Fibroblast of pulmonary artery (primary cell): ENCODE data around the gene SORCS2.

Source experiments
- DNase-seq: peaks from one replicate; pipeline ENCODE4 v3.0.0-alpha.2; 2010; ENCODE audit warnings: low read depth
- H3K4me3 ChIP-seq: replicated peaks from 2 replicates; pipeline ENCODE4 v1.5.1; 2011; ENCODE audit warnings: low read depth, mild to moderate bottlenecking, control low read depth, low read length, moderate library complexity
- TF ChIP-seq, protein P1 (sequence below): IDR thresholded peaks from 2 replicates; pipeline ENCODE4 v1.5.1; 2011; ENCODE audit warnings: mild to moderate bottlenecking, control low read depth, low read length, inconsistent platforms; ENCODE audit errors: missing control alignments

Gene SORCS2

DNA sequence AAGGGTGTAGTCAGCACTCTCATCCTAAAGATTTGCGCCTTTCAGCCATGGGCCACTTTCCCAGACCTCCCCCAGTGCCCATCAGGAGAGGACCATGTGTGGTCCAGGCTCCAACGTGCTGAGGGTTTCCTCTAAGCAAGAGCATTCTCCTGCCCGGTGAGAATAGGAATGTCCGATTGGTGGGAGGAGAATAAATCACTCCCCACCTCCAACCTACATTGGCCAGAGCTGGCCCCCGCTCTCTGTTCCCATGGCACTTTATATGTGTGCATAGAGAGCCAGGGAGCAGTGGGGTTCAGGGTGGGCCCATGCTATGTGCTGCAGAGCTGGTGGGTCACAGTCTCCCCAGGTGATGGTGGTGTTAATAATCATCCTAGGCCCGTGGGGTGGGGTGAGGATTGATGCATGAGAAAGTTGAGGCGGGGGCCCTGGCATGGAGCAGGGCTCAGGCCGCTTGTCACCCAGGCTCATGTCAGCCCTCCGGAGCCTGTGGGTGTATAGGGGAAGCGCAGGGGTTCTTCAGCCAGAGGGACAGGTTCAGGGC lies 6.8 kb upstream of the SORCS2 start:
- TF ChIP-seq, protein P1, sequence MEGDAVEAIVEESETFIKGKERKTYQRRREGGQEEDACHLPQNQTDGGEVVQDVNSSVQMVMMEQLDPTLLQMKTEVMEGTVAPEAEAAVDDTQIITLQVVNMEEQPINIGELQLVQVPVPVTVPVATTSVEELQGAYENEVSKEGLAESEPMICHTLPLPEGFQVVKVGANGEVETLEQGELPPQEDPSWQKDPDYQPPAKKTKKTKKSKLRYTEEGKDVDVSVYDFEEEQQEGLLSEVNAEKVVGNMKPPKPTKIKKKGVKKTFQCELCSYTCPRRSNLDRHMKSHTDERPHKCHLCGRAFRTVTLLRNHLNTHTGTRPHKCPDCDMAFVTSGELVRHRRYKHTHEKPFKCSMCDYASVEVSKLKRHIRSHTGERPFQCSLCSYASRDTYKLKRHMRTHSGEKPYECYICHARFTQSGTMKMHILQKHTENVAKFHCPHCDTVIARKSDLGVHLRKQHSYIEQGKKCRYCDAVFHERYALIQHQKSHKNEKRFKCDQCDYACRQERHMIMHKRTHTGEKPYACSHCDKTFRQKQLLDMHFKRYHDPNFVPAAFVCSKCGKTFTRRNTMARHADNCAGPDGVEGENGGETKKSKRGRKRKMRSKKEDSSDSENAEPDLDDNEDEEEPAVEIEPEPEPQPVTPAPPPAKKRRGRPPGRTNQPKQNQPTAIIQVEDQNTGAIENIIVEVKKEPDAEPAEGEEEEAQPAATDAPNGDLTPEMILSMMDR: no peak
- H3K4me3 ChIP-seq: no peak overlapping the region
- no peak for DNase-seq

GRCh38 chr4:7186031-7186430 lies 6.3 kb upstream of the SORCS2 start:
- no peak for DNase-seq
- no peak overlapping the region for H3K4me3 ChIP-seq
- TF ChIP-seq, protein P1: no peak

DNA sequence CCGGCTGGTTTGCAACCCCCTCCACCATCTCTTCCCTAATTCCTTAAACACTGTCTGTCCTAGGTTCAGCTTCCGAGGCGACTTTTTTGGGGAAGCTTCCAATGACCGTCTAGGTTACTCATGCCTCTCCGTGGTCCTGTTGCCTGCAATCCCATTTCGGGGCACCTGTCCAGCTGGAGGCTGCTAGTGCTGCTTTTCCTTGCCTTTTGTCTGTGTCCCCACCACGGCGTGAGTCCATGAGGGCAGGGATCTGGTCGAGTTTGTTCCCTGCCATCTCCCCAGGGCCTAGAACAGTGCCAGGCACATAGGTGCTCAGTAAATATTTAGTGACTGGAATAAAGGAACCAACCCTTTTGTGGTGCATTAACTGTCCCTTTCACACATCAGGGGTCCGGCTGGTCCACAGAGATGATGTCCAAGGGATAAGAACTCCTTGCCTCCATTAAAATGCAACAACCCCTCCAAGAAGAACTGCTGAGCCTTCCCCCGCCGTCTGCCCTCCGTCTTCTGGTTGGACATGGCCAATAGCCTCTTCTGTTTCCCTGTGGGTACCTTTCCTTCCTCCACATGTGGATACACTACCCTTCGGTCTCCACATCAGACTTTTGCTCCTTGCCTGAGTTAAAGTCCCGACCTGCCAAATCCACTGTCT lies 5.7 kb upstream of the SORCS2 start:
- TF ChIP-seq, protein P1: no peak
- H3K4me3 ChIP-seq: no peak overlapping the region
- no peak for DNase-seq

GRCh38 chr4:7187168-7187535 lies 5.2 kb upstream of the SORCS2 start:
- TF ChIP-seq, protein P1: no peak
- no peak for DNase-seq
- no peak overlapping the region for H3K4me3 ChIP-seq

DNA sequence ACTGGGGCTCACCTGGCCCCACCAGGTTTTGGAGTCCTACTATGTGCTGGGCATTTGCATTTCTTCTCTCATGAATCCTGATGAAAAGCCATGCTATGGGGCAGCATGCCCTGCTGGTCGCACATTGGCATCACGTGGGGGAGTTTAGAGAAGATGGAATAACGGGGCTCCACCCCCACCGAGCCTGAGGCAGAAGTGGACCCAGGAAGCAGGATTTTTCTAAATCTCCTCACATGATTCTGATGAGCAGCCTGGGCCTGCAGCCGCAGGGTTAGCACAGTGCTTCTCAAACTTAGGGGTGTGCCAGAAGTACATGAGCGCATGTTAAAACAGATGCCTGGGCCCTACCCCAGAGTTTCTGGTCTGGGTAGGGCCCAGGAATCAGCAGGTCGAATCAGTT lies 4.6 kb upstream of the SORCS2 start:
- DNase-seq: no peak
- no peak overlapping the region for H3K4me3 ChIP-seq
- TF ChIP-seq, protein P1: no peak

DNA sequence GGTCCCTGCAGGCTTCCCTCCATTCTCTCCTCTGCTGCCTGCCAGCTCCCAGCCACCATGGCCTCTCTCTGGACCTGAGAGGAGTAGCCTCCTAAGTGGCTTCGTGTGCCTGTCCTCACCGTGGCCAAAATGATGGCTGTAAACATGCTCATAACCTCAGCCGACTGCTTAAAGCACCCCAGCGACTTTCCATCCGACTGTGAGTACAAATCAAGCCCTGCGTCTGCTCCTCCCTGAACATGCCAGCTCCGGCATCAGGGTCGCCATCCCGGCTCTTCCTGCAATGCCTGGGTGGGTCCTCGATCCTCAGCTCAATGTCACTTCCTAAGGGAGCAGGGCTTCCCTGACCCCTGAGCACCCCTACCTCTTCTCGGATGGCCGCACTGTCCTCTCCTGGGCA lies 3.3 kb upstream of the SORCS2 start:
- TF ChIP-seq, protein P1: no peak
- no peak for DNase-seq

More for the DNA sequence above, 3.3 kb upstream of the SORCS2 start:
- H3K4me3 ChIP-seq: no peak overlapping the region
